Measurements from ENCODE around the gene PLEKHG2.

GRCh38 chr19:39445196-39446111, 33.0 kb downstream of the PLEKHG2 start, which contains the start of gene SUPT5H:
- TF ChIP-seq CTCF (IDR thresholded peaks at IDR 0.05; ENCODE audit: low read length): no peak
- TF ChIP-seq EZH2 (optimal IDR thresholded peaks at IDR 0.05; ENCODE audit: low read depth, low read length): no peak
